Mucosa of stomach (tissue), 1 donor: ENCODE data around the gene NNAT.
"Not testable (repeated sequence)": the region's sequence is repeated elsewhere in the genome, so short reads cannot be mapped to it uniquely, and the experiment has no call there.

Experiments
- H3K27me3 ChIP-seq: one replicate; pipeline ENCODE4 v1.7.0; 2013; ENCODE audit warnings: mild to moderate bottlenecking, low read length; ENCODE audit not compliant: control insufficient read depth, insufficient read depth
- H3K36me3 ChIP-seq: one replicate; pipeline ENCODE4 v1.7.0; 2013; ENCODE audit warnings: low read length; ENCODE audit not compliant: control insufficient read depth, insufficient read depth
- H3K4me1 ChIP-seq: one replicate; pipeline ENCODE4 v1.7.0; 2013; ENCODE audit warnings: mild to moderate bottlenecking, low read length; ENCODE audit not compliant: control insufficient read depth, insufficient read depth
- H3K4me3 ChIP-seq: one replicate; pipeline ENCODE4 v1.7.0; 2013; ENCODE audit warnings: low read length
- H3K9ac ChIP-seq: one replicate; pipeline ENCODE4 v1.7.0; 2013; ENCODE audit warnings: mild to moderate bottlenecking, low read length, moderate library complexity
- H3K9me3 ChIP-seq: one replicate; pipeline ENCODE4 v1.7.0; 2013; ENCODE audit warnings: mild to moderate bottlenecking, low read length, moderate library complexity; ENCODE audit not compliant: control insufficient read depth
- donor health status: Pancreatic carcinoma.

NNAT gene

GRCh38 chr20:37486209-37486608 lies 34.8 kb upstream of the NNAT start:
- not testable (repeated sequence) for H3K9me3 ChIP-seq, H3K4me1 ChIP-seq, H3K36me3 ChIP-seq, H3K27me3 ChIP-seq, H3K4me3 ChIP-seq, H3K9ac ChIP-seq

- no peak overlapping the region for H3K4me3 ChIP-seq
- no peaks in the 10 kb centered on the region for H3K36me3 ChIP-seq
- H3K9ac ChIP-seq: no peak overlapping the region
- no peaks in the 10 kb centered on the region for H3K4me1 ChIP-seq
- H3K27me3 ChIP-seq: no peaks in the 10 kb centered on the region
- no peaks in the 10 kb centered on the region for H3K9me3 ChIP-seq
These were observed 30.2 kb upstream of the NNAT start for GRCh38 chr20:37490663-37491350.

- no peaks in the 10 kb centered on the region for H3K36me3 ChIP-seq
- no peak overlapping the region for H3K4me3 ChIP-seq
- H3K9me3 ChIP-seq: no peaks in the 10 kb centered on the region
- H3K27me3 ChIP-seq: no peaks in the 10 kb centered on the region
- H3K4me1 ChIP-seq: no peaks in the 10 kb centered on the region
- no peak overlapping the region for H3K9ac ChIP-seq
These were observed 28.9 kb upstream of the NNAT start for GRCh38 chr20:37492096-37492625.

GRCh38 chr20:37492945-37493344 lies 28.1 kb upstream of the NNAT start:
- no peaks in the 10 kb centered on the region for H3K4me1 ChIP-seq
- H3K27me3 ChIP-seq: no peaks in the 10 kb centered on the region
- H3K4me3 ChIP-seq: no peak overlapping the region
- H3K9me3 ChIP-seq: no peaks in the 10 kb centered on the region
- H3K9ac ChIP-seq: no peak overlapping the region
- H3K36me3 ChIP-seq: no peaks in the 10 kb centered on the region

- no peak overlapping the region for H3K9ac ChIP-seq
- H3K9me3 ChIP-seq: no peaks in the 10 kb centered on the region
- no peaks in the 10 kb centered on the region for H3K27me3 ChIP-seq
- H3K4me3 ChIP-seq: no peak overlapping the region
- H3K4me1 ChIP-seq: no peaks in the 10 kb centered on the region
- no peaks in the 10 kb centered on the region for H3K36me3 ChIP-seq
These were observed 26.7 kb upstream of the NNAT start for GRCh38 chr20:37494301-37494700.

- Histone ChIP-seq H3K9me3 (no peaks in the 10 kb centered on the region), H3K36me3 (no peaks in the 10 kb centered on the region), H3K27me3 (no peaks in the 10 kb centered on the region), H3K4me1 (no peaks in the 10 kb centered on the region), H3K9ac (no peak overlapping the region), H3K4me3 (no peak overlapping the region)
These were observed 26.3 kb upstream of the NNAT start for GRCh38 chr20:37494796-37495195.

- no peaks in the 10 kb centered on the region for H3K36me3 ChIP-seq
- no peaks in the 10 kb centered on the region for H3K27me3 ChIP-seq
- no peaks in the 10 kb centered on the region for H3K4me1 ChIP-seq
- no peak overlapping the region for H3K9ac ChIP-seq
- no peak overlapping the region for H3K4me3 ChIP-seq
- H3K9me3 ChIP-seq: no peaks in the 10 kb centered on the region
These were observed 22.9 kb upstream of the NNAT start for GRCh38 chr20:37498066-37498665.

GRCh38 chr20:37500311-37500710 lies 20.7 kb upstream of the NNAT start:
- Histone ChIP-seq H3K4me1 (no peaks in the 10 kb centered on the region), H3K36me3 (no peaks in the 10 kb centered on the region), H3K9ac (no peak overlapping the region), H3K9me3 (no peaks in the 10 kb centered on the region), H3K27me3 (no peaks in the 10 kb centered on the region), H3K4me3 (no peak overlapping the region)

- H3K4me1 ChIP-seq: peaks cover 6% of the 10 kb centered on the region
- no peaks in the 10 kb centered on the region for H3K9me3 ChIP-seq
- no peaks in the 10 kb centered on the region for H3K36me3 ChIP-seq
- no peak overlapping the region for H3K4me3 ChIP-seq
- H3K27me3 ChIP-seq: no peaks in the 10 kb centered on the region
- no peak overlapping the region for H3K9ac ChIP-seq
These were observed 19.1 kb upstream of the NNAT start for GRCh38 chr20:37501940-37502339.

- H3K4me1 ChIP-seq: peaks cover 6% of the 10 kb centered on the region
- no peak overlapping the region for H3K4me3 ChIP-seq
- H3K36me3 ChIP-seq: no peaks in the 10 kb centered on the region
- H3K9ac ChIP-seq: no peak overlapping the region
- H3K27me3 ChIP-seq: no peaks in the 10 kb centered on the region
- H3K9me3 ChIP-seq: no peaks in the 10 kb centered on the region
These were observed 18.4 kb upstream of the NNAT start for GRCh38 chr20:37502654-37503053.

GRCh38 chr20:37503256-37503927 lies 17.7 kb upstream of the NNAT start:
- no peak overlapping the region for H3K4me3 ChIP-seq
- no peaks in the 10 kb centered on the region for H3K36me3 ChIP-seq
- peaks cover 6% of the 10 kb centered on the region for H3K4me1 ChIP-seq
- H3K9ac ChIP-seq: no peak overlapping the region
- no peaks in the 10 kb centered on the region for H3K27me3 ChIP-seq
- H3K9me3 ChIP-seq: no peaks in the 10 kb centered on the region

GRCh38 chr20:37504404-37505096 lies 16.5 kb upstream of the NNAT start:
- no peaks in the 10 kb centered on the region for H3K36me3 ChIP-seq
- peaks cover 6% of the 10 kb centered on the region for H3K4me1 ChIP-seq
- H3K9ac ChIP-seq: no peak overlapping the region
- H3K27me3 ChIP-seq: no peaks in the 10 kb centered on the region
- no peaks in the 10 kb centered on the region for H3K9me3 ChIP-seq
- no peak overlapping the region for H3K4me3 ChIP-seq
